Measurements from ENCODE around the gene TSSK3. TPM values are rescaled to one million over a fixed set of nuclear protein-coding genes. Genes with fewer than 3 reads are reported as not detected.

TSSK3 gene
- total RNA-seq, 1 experiment from 2014 or later, result 1.6 TPM

DNA sequence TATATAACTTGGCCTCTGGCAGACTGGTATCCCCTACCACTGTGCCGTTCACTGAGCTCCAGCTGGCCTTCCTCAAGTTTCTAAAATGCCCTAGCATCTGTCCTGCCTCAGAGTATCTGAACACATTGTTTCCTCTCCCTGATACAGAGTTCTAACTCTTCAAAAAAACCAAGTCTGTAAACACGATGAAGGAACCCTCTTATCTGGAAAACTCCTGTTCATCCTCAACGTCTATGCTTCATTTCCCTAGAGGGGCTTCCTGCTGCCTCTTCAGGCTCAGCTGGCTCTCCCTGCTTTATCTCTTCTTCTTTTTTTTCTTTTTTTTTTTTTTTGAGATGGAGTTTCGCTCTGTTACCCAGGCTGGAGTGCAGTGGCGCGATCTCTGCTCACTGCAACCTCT lies 26.3 kb downstream of the TSSK3 start:
- H3K27ac ChIP-seq (ENCODE audit: insufficient read length, low read depth, low read length), result no peak overlapping the region
- H2BK120ac ChIP-seq (ENCODE audit: low read depth, low read length, poor library complexity, severe bottlenecking), result no peak overlapping the region
- H3K4me1 Mint-ChIP-seq, result peaks cover 6 to 7% of the 10 kb centered on the region in 2 experiments
- H3K4me3 Mint-ChIP-seq, result no peak overlapping the region
- no peak overlapping the region for H3K4ac ChIP-seq (ENCODE audit: low read depth, low read length)
- no peak overlapping the region for H3K18ac ChIP-seq (ENCODE audit: insufficient read length, low read depth, low read length)
- no peak overlapping the region for H2AK5ac ChIP-seq (ENCODE audit: insufficient read length, low read length)
- H2BK20ac ChIP-seq (ENCODE audit: low read depth, low read length, poor library complexity, severe bottlenecking), result no peak overlapping the region
- no peak overlapping the region for H2BK15ac ChIP-seq (ENCODE audit: low read depth, low read length)
- H3K9me3 ChIP-seq (ENCODE audit: control insufficient read depth, low read depth, low read length), result no peaks in the 10 kb centered on the region
- no peak overlapping the region for H4K8ac ChIP-seq (replicated peaks; ENCODE audit: insufficient read length, low read depth, low read length)
- no peak overlapping the region for H3K23ac ChIP-seq (ENCODE audit: insufficient read length, low read depth, low read length)
- H4K20me1 ChIP-seq (ENCODE audit: control insufficient read depth, insufficient read depth, insufficient read length), result no peaks in the 10 kb centered on the region
- no peak for DNase-seq
- H3K4me2 ChIP-seq (ENCODE audit: insufficient read depth, insufficient read length, low read length), result no peak overlapping the region
- WGBS (ENCODE audit: extremely low coverage, insufficient read length, low lambda C conversion rate), result no CpG with 5 or more reads among the region's 6 CpGs
- TF ChIP-seq, protein P1, sequence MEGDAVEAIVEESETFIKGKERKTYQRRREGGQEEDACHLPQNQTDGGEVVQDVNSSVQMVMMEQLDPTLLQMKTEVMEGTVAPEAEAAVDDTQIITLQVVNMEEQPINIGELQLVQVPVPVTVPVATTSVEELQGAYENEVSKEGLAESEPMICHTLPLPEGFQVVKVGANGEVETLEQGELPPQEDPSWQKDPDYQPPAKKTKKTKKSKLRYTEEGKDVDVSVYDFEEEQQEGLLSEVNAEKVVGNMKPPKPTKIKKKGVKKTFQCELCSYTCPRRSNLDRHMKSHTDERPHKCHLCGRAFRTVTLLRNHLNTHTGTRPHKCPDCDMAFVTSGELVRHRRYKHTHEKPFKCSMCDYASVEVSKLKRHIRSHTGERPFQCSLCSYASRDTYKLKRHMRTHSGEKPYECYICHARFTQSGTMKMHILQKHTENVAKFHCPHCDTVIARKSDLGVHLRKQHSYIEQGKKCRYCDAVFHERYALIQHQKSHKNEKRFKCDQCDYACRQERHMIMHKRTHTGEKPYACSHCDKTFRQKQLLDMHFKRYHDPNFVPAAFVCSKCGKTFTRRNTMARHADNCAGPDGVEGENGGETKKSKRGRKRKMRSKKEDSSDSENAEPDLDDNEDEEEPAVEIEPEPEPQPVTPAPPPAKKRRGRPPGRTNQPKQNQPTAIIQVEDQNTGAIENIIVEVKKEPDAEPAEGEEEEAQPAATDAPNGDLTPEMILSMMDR (conservative IDR thresholded peaks at IDR 0.05), result no peak
- no peaks in the 10 kb centered on the region for H3K27me3 Mint-ChIP-seq (ENCODE audit: low read depth)
- H3T11ph ChIP-seq (ENCODE audit: low read length), result no peak overlapping the region
- H3K56ac ChIP-seq (ENCODE audit: insufficient read length, low read depth, low read length), result no peak overlapping the region
- no peaks in the 10 kb centered on the region; a peak in 1 of 5 replicates for H3K9me3 Mint-ChIP-seq
- H3K27me3 ChIP-seq (ENCODE audit: insufficient read depth, low read length), result no peaks in the 10 kb centered on the region
- peaks cover 5% of the 10 kb centered on the region; the same call in 1 of the 2 replicates for H3K4me1 ChIP-seq (ENCODE audit: insufficient read depth, low read length)
- no peak overlapping the region for H3K27ac Mint-ChIP-seq
- no peaks in the 10 kb centered on the region; the same call in 1 of the 2 replicates for H3K79me2 ChIP-seq (ENCODE audit: insufficient read depth, low read length)
- H4K5ac ChIP-seq (ENCODE audit: insufficient read length, low read depth, low read length), result no peak overlapping the region
- no peak overlapping the region for H3K14ac ChIP-seq (ENCODE audit: insufficient read depth, low read length)
- no peak overlapping the region for H2AFZ ChIP-seq (ENCODE audit: low read length)
- no peak overlapping the region for H2BK12ac ChIP-seq (ENCODE audit: insufficient read length, low read depth, low read length)
- H3K79me1 ChIP-seq (ENCODE audit: insufficient read depth, low read depth, low read length, poor library complexity, severe bottlenecking), result peaks cover 5% of the 10 kb centered on the region
- H4K91ac ChIP-seq (ENCODE audit: insufficient read length, low read depth, low read length), result no peak overlapping the region
- no peak overlapping the region for H3K9ac ChIP-seq (ENCODE audit: extremely low read depth, insufficient read length, low read length)
- no peaks in the 10 kb centered on the region for H3K23me2 ChIP-seq (ENCODE audit: insufficient read length, low read depth, low read length, poor library complexity, severe bottlenecking)
- peaks cover 15 to 41% (median 38%) of the 10 kb centered on the region in 3 experiments for H3K36me3 Mint-ChIP-seq (ENCODE audit: insufficient read depth in 1 of 3, low read depth in 3 of 3)
- H2BK5ac ChIP-seq (ENCODE audit: insufficient read length, low read length), result no peak overlapping the region

Measured in H9 (cell line).